IPS DF 19.7 (cell line): ENCODE measurements around the gene FOXP1.

Source experiments
- DNase-seq: peaks from one replicate; pipeline ENCODE4 v3.0.0-alpha.2; 2013; ENCODE audit warnings: low read depth, low spot score

Gene FOXP1

GRCh38 chr3:71219744-71220638 lies 363.5 kb downstream of the FOXP1 start:
- DNase-seq, result no peak

DNA sequence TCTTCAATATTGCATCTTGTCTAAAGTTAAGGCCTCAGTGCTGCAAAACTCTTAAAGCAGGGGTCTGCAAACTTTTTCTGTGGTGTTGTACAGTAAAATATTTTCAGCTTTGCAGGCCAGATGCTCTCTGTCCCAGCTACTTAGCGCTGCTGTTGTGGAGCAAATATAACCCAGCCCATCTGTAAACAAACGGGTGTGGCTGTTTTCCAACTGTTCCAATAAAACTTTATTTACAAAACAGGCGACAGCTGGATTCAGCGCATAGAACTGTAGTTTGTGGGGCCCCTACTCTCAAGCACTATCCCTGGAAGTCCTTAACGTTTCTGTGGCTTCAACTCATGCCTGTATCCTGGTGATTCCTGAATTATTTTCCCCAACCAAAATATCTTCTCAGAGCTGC lies 365.0 kb downstream of the FOXP1 start:
- DNase-seq, result no peak

DNA sequence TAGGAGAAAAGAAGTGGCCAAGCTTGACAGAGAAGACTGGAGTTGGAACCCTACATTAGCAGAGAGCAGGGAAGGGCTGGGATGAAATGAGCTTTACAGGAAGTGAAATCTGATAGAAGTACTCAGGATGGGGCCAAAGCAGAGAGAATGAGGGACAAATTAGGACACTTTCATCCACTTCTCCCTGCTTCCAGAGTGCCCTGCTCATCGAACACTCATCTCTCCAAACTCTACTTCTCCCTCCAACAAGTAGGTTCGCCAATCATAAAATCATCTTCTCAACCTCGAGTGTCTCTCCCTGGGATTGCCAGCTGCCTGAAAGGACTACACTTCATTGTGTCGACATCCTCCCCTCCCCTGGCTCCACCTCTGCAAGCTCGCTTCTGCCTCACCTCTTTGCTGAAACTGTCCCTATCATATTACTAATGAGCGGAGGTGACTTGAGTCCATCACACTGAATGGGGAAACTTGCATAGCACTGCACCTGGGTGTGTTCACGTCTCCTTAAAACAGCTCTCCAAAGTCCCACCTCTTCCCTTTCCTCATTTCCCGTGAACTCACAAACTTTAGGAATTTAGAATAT lies 365.8 kb downstream of the FOXP1 start:
- no peak for DNase-seq

DNA sequence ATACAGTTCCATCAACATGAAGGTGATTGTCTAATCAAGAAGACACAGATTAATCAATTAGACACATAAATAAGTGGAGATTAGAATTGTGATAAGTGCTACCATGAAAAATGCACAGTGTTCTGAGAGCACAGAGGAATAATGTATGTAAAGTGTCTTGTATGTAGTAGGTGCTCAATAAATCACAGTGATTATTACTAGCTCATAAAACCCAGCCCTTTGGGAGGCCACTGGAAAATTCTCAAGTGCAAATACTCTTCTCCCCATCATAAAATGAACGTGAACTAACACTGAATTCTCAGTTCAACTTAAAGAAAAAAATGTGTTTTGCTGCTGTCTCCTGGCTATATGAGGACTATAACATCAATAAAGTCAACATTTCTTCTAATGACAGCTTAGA lies 368.2 kb downstream of the FOXP1 start:
- DNase-seq, result no peak

DNA sequence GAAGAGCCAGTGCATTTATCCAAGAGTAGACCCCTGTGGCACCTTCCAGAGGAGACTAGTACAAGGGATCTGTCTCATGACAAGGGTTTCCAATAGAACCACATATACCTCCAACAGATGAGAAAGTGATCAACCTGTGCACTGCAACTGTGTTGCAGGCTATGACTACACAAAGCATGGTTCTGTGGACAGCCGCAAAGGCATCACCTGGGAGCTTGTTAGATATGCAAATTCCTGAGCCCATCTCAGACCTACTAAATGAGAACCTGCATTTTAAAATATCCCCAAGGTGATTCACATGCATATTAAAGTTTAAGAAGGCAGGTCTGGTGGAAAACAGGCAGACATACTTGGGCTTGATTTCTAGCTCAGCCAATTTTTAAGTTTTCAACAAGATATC lies 368.7 kb downstream of the FOXP1 start:
- no peak for DNase-seq

- DNase-seq, result no peak
Observed at GRCh38 chr3:71214016-71214415, 369.5 kb downstream of the FOXP1 start.

DNA sequence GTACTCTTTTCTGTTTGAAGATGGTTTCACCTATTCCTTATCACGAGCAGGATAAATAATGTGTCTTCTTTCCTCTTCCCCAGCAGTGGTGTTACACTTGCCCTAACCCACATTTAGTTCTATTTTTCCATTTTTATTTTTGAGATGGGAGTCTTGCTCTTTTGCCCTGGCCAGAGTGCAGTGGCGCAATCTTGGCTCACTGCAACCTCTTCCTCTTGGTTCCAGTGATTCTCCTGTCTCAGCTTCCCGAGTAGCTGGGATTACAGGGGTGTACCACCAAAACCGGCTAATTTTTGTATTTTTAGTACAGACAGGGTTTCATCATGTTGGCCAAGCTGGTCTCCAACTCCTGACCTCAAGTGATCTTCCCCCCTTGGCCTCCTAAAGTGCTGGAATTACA lies 372.4 kb downstream of the FOXP1 start:
- DNase-seq, result no peak

GRCh38 chr3:71210257-71211007 lies 373.1 kb downstream of the FOXP1 start:
- DNase-seq, result no peak

- no peak for DNase-seq
Observed at GRCh38 chr3:71208211-71209095, 375.1 kb downstream of the FOXP1 start.

DNA sequence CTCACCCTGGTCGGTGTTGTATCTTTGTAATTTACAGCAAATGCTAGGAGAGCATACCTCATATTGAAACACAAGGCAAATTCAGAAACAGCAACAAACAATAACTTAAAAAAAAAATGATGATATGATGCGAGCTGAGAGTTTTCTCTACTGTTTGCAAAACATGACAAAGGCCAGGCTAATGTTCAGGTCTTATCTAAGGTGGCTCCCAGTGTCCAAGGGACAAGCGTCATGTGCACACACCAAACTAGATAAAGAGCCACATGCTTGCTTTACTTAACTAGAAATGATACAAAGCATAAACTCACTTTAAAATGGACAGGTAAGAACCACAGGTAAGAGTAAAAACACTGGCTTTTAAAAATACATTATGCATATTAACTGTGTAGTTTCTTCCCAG lies 375.9 kb downstream of the FOXP1 start:
- no peak for DNase-seq

- no peak for DNase-seq
Observed at GRCh38 chr3:71206305-71207165, 377.0 kb downstream of the FOXP1 start.

DNA sequence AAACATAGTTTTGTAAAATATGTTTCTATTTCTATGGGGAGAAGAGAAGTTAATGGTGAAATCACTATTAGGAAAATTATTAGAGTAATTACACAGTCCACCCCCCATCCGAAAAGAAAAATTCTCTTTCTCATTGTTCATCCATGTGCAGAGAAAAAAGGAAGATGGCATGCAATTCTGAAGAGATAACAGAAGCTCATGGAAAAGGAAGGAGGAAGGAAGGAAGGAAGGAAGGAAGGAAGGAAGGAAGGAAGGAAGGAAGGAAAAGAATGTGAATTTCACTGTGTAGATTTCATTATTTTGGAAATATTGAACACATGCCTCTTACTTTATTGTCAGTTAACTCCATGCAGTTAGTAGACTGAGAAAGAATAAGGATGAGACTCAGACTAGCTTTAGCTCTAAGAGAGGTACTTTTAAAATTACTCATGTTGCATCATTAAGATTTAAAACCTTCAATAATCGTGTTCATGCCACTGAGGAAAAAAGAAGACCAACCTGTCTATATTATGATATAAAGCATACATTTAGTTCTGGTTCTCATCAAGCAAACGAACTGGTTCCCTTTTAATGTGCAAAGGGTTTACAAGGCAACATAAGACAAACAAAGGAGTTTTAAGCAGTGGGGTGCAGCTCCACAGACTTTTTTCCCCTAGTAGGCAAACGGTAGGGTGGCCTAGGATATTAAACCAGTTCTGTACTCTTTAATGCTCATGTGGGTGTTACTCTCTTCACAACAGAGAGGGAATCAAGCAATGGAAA lies 379.6 kb downstream of the FOXP1 start:
- no peak for DNase-seq

DNA sequence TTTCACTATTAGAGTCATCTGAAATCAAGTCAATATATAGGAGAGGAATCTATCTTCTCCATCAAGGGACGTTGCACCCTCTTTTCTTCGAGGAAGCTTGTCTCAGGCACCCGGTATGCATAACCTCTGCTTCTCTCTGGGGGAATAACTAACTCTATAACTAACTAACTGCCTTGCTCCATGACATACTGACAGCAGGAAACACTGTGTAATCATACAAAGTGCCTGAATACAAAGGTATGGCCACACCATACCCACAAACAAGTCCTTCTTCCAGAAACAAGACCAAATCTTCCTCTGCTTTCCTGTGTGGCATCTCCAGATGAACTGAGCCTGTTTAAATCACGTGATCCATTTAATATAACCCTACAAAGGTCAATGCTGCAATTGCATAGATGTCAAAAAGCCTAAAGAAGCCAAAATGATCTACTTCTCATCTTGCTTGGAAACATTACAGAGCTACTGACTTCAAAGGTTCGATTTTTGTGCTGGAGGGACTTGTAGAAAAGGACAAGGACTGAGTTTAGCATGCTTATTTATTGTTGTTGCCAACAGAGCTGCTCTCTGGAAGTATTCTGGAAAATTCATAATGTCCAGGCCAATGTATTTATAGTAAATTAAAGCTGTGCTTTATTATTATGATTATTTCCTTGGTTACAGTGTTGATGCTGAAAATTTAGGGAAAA lies 380.5 kb downstream of the FOXP1 start:
- DNase-seq, result no peak

DNA sequence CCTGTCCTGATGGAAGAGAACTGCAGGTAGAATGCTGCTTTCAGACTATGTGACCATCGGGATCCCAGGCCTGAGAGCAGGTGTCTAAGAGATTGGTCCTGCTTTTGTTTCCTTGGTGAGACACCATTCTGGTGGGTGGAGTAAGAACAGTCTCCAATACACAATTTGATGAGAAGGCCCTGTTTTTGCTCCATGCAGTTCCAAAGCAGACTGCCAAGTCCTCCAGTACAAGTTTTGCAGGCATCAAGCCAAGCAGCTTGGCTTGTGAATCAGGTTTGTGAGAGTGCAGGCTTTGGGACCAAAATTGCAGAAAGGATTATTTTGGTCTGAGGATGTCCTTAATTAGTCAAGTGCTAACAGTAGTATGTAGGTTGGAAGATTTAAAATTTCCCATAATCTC lies 381.6 kb downstream of the FOXP1 start:
- DNase-seq, result no peak

GRCh38 chr3:71197841-71198565 lies 385.5 kb downstream of the FOXP1 start:
- DNase-seq, result no peak

DNA sequence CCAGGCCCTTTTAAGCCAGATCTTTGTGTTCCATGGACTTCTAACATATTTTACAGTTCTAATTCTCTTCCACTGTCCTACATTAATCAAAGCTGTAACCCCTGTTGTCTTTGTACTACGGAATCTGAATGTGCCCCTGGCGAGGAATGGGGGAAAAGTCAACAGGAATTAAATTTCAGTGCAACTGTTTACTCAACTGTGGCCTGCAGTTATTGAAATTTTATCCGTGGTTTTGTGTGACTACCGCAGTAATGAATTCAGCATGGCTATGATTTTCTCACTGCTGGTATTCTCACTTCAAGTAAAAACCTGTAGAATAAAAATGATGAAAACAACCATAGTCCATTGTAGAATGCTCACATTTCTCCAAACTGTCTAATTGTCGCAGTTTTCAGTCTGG lies 388.0 kb downstream of the FOXP1 start:
- DNase-seq, result no peak

- no peak for DNase-seq
Observed at GRCh38 chr3:71194785-71195184, 388.7 kb downstream of the FOXP1 start.

GRCh38 chr3:71191031-71191482 lies 392.5 kb downstream of the FOXP1 start:
- no peak for DNase-seq

DNA sequence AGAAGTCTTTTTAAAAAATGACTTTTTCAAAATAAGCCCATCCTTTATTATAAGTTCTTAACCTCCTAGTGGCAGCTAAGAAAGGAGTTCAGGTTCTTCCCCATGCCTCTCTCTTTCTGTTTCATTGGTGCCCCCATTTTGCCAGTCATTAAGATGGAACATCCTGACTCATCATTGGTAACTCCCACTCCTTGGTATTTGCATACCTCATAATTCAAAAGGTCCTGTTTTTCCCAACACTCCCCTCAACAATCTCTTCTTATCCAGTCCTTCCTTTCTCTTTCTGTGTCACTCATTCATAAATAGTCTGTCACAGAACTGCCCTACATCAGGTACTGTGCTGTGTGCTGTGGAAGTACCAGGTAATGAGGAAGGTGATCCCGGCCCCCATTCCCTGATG lies 394.0 kb downstream of the FOXP1 start:
- DNase-seq, result no peak
